HG03159 (cell line): ENCODE results near the gene OR2L5.

ENCODE experiments used
- ATAC-seq: cut with Tn5 transposase; IDR thresholded peaks from one replicate; pipeline ENCODE4 v1.9.1; 2021; ENCODE audit warnings: mild to moderate bottlenecking, moderate library complexity; ENCODE audit not compliant: unreplicated experiment

OR2L5 gene

GRCh38 chr1:248013229-248013710 lies at the start of gene OR2L5:
OR2L5 (plus strand) TSS chr1:248013660; CDS start chr1:248021948, 8,288 bp downstream.
- no peak for ATAC-seq

- ATAC-seq = no peak
Observed at GRCh38 chr1:247964933-247965332, 48.5 kb upstream of the OR2L5 start, which contains the start of gene OR2AK2. OR2AK2 (plus strand) TSS chr1:247965233; CDS start chr1:247965377, 144 bp downstream.

- ATAC-seq = peak; percentile 91
Observed at GRCh38 chr1:247966532-247967204, 46.8 kb upstream of the OR2L5 start.

- no peak for ATAC-seq
Observed at GRCh38 chr1:247992986-247993385, 20.5 kb upstream of the OR2L5 start.

GRCh38 chr1:247998811-247999210 lies 14.6 kb upstream of the OR2L5 start:
- no peak for ATAC-seq

GRCh38 chr1:248000169-248000568 lies 13.3 kb upstream of the OR2L5 start:
- ATAC-seq = no peak

- no peak for ATAC-seq
Observed at GRCh38 chr1:248007778-248008177, 5.7 kb upstream of the OR2L5 start.

GRCh38 chr1:248009681-248010080 lies 3.8 kb upstream of the OR2L5 start:
- no peak for ATAC-seq

- no peak for ATAC-seq
Observed at GRCh38 chr1:248015803-248016202, 2.3 kb downstream of the OR2L5 start.

GRCh38 chr1:248029770-248030169 lies 16.3 kb downstream of the OR2L5 start, which contains the start of gene OR2L2:
OR2L2 (plus strand) TSS chr1:248030070; CDS start chr1:248038268, 8,198 bp downstream.
- ATAC-seq = no peak

- ATAC-seq = no peak
Observed at GRCh38 chr1:248045209-248045608, 31.7 kb downstream of the OR2L5 start.

- no peak for ATAC-seq
Observed at GRCh38 chr1:248046536-248046935, 33.1 kb downstream of the OR2L5 start, which contains the start of gene OR2L3. OR2L3 (plus strand) TSS chr1:248046836; CDS start chr1:248060682, 13,846 bp downstream.

- no peak for ATAC-seq
Observed at GRCh38 chr1:248047008-248047407, 33.5 kb downstream of the OR2L5 start.

GRCh38 chr1:248054671-248055070 lies 41.2 kb downstream of the OR2L5 start:
- ATAC-seq = no peak

- no peak for ATAC-seq
Observed at GRCh38 chr1:248055261-248055660, 41.8 kb downstream of the OR2L5 start.

GRCh38 chr1:248065071-248065470 lies 51.6 kb downstream of the OR2L5 start:
- ATAC-seq = no peak

GRCh38 chr1:248065604-248066003 lies 52.1 kb downstream of the OR2L5 start:
- no peak for ATAC-seq
